ENCODE results near the gene ZNF202. TPM values are rescaled to one million over a fixed set of nuclear protein-coding genes. Genes with fewer than 3 reads are reported as not detected.

The ZNF202 gene
- total RNA-seq = 19.4 to 23.4 TPM (median 23.3 TPM) in 3 replicates

GRCh38 chr11:123741159-123742030 is at the start of gene ZNF202:
Gene ZNF202 (minus strand): TSS chr11:123741660. CDS start chr11:123730888, 10,772 bp downstream.
- TF ChIP-seq CTCF (IDR thresholded peaks at IDR 0.05; ENCODE audit: unreplicated experiment) = peak; percentile 35

DNA sequence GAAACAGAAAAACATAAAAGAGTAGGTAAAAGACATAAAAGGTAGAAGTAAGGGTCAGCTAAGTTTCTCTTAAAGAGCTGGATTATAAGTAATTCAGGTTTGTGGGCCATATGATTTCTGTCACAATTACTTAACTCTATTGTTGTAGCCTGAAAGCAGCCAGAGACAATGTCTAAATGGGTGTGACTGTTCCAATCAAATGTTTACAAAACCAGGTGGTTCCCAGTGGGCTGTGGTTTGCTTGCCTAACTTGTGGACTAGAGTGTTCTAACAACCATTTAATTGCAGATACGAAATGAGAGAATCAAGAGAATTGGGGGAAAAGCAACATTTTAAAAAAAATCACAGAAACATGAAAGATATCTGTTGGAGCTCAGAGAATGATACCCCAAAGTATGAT is 42.1 kb upstream of the ZNF202 start:
- H3K36me3 Mint-ChIP-seq = peaks cover under 1% of the 10 kb centered on the region
- no peaks in the 10 kb centered on the region for H3K4me1 Mint-ChIP-seq
- H3K27ac Mint-ChIP-seq = no peak overlapping the region
- DNase-seq (ENCODE audit: low spot score in 2 of 2, unreplicated experiment in 2 of 2) = no peak
- no peak for TF ChIP-seq CTCF (IDR thresholded peaks at IDR 0.05; ENCODE audit: unreplicated experiment)
- H3K27me3 Mint-ChIP-seq (ENCODE audit: low read depth) = no peaks in the 10 kb centered on the region
- no peak overlapping the region for H3K4me3 Mint-ChIP-seq
- peaks cover 33% of the 10 kb centered on the region for H3K9me3 Mint-ChIP-seq

More at GRCh38 chr11:123741159-123742030, at the start of gene ZNF202:
- Mint-ChIP-seq H3K27me3 (ENCODE audit: low read depth) (no peaks in the 10 kb centered on the region), H3K4me1 (peaks cover 21% of the 10 kb centered on the region), H3K9me3 (peaks cover 7% of the 10 kb centered on the region), H3K4me3 (peak within 1 kb of the TSS; percentile 79), H3K27ac (peak within 1 kb of the TSS; percentile 95), H3K36me3 (peaks cover 20% of the 10 kb centered on the region)
- peak; percentile 75 to 89 for DNase-seq (ENCODE audit: low spot score in 2 of 2, unreplicated experiment in 2 of 2)

GRCh38 chr11:123778511-123778910 is 37.1 kb upstream of the ZNF202 start:
- DNase-seq (ENCODE audit: low spot score in 2 of 2, unreplicated experiment in 2 of 2) = no peak
- TF ChIP-seq CTCF (IDR thresholded peaks at IDR 0.05; ENCODE audit: unreplicated experiment) = no peak
- H3K9me3 Mint-ChIP-seq = peaks cover 7% of the 10 kb centered on the region
- H3K36me3 Mint-ChIP-seq = no peaks in the 10 kb centered on the region
- H3K27me3 Mint-ChIP-seq (ENCODE audit: low read depth) = no peaks in the 10 kb centered on the region
- no peak overlapping the region for H3K27ac Mint-ChIP-seq
- H3K4me1 Mint-ChIP-seq = no peaks in the 10 kb centered on the region
- no peak overlapping the region for H3K4me3 Mint-ChIP-seq

- peaks cover 3% of the 10 kb centered on the region for H3K9me3 Mint-ChIP-seq
- no peaks in the 10 kb centered on the region for H3K27me3 Mint-ChIP-seq (ENCODE audit: low read depth)
- no peak overlapping the region for H3K4me3 Mint-ChIP-seq
- no peaks in the 10 kb centered on the region for H3K4me1 Mint-ChIP-seq
- H3K36me3 Mint-ChIP-seq = no peaks in the 10 kb centered on the region
- DNase-seq (ENCODE audit: low spot score in 2 of 2, unreplicated experiment in 2 of 2) = no peak
- no peak overlapping the region for H3K27ac Mint-ChIP-seq
- no peak for TF ChIP-seq CTCF (IDR thresholded peaks at IDR 0.05; ENCODE audit: unreplicated experiment)
Observed at GRCh38 chr11:123775715-123776549, 34.5 kb upstream of the ZNF202 start.

DNA sequence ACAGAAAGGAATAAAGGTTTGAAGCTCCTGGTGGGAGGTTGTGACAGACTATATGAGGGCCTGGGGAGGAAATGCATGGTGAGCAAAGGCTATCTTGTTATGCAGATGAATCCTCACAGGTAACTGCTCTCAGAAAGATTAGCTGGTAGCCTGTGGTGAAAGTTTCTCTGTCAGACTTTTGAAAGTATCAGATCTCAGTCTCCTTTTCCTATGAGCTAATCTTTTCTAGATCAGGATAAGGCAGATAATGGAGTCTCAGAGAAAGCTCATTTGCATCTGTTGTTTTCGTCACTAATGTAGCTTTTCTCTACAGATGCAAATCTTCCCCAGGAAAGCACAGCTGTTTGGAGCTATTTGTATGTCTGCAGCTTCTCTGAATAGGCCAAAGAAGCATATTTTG is 33.8 kb upstream of the ZNF202 start:
- no peak for TF ChIP-seq CTCF (IDR thresholded peaks at IDR 0.05; ENCODE audit: unreplicated experiment)
- no peak overlapping the region for H3K27ac Mint-ChIP-seq
- H3K4me1 Mint-ChIP-seq = no peaks in the 10 kb centered on the region
- H3K4me3 Mint-ChIP-seq = no peak overlapping the region
- H3K27me3 Mint-ChIP-seq (ENCODE audit: low read depth) = no peaks in the 10 kb centered on the region
- DNase-seq (ENCODE audit: low spot score in 2 of 2, unreplicated experiment in 2 of 2) = no peak
- no peaks in the 10 kb centered on the region for H3K36me3 Mint-ChIP-seq
- H3K9me3 Mint-ChIP-seq = peaks cover 3% of the 10 kb centered on the region
